Measurements from ENCODE around the gene HPS1.

Gene HPS1

GRCh38 chr10:98411166-98411565 is 35.6 kb downstream of the HPS1 start:
- no peak for DNase-seq

GRCh38 chr10:98410759-98411158 is 36.0 kb downstream of the HPS1 start:
- DNase-seq: no peak

- DNase-seq: no peak
Measured at GRCh38 chr10:98410135-98410743, 36.5 kb downstream of the HPS1 start.

GRCh38 chr10:98408799-98409198 is 37.9 kb downstream of the HPS1 start:
- DNase-seq: no peak

- no peak for DNase-seq
Measured at GRCh38 chr10:98407744-98408241, 38.9 kb downstream of the HPS1 start.

GRCh38 chr10:98407017-98407743 is 39.6 kb downstream of the HPS1 start:
- DNase-seq: no peak

- DNase-seq: no peak
Measured at GRCh38 chr10:98405422-98405821, 41.3 kb downstream of the HPS1 start.

GRCh38 chr10:98404571-98405359 is 42.0 kb downstream of the HPS1 start:
- no peak for DNase-seq

GRCh38 chr10:98403812-98404504 is 42.8 kb downstream of the HPS1 start:
- DNase-seq: no peak

GRCh38 chr10:98402931-98403718 is 43.6 kb downstream of the HPS1 start:
- DNase-seq: no peak

GRCh38 chr10:98402478-98402877 is 44.3 kb downstream of the HPS1 start:
- DNase-seq: no peak

- no peak for DNase-seq
Measured at GRCh38 chr10:98400482-98400881, 46.3 kb downstream of the HPS1 start.

GRCh38 chr10:98399784-98400183 is 47.0 kb downstream of the HPS1 start:
- DNase-seq: no peak

- no peak for DNase-seq
Measured at GRCh38 chr10:98397089-98397600, 49.6 kb downstream of the HPS1 start.

GRCh38 chr10:98396096-98397063 is 50.4 kb downstream of the HPS1 start:
- no peak for DNase-seq

GRCh38 chr10:98394851-98395440 is 51.8 kb downstream of the HPS1 start:
- no peak for DNase-seq

GRCh38 chr10:98391578-98391991 is 55.1 kb downstream of the HPS1 start:
- DNase-seq: no peak

- DNase-seq: no peak
Measured at GRCh38 chr10:98391065-98391464, 55.7 kb downstream of the HPS1 start.

GRCh38 chr10:98390406-98390805 is 56.3 kb downstream of the HPS1 start:
- DNase-seq: no peak

- DNase-seq: no peak
Measured at GRCh38 chr10:98389398-98389797, 57.3 kb downstream of the HPS1 start.

All from DMS79 (cell line).